Endodermal cell (in vitro differentiated cells): Measurements from ENCODE around the gene MKRN2OS. TPM values are rescaled to one million over a fixed set of nuclear protein-coding genes. Genes with fewer than 3 reads are reported as not detected.

Source experiments
- DNase-seq: peaks from one replicate; pipeline ENCODE4 v3.0.0-alpha.2; 2017
- H3K27ac ChIP-seq: 2 replicates; pipeline ENCODE4 v1.5.1; 2013; ENCODE audit warnings: mild to moderate bottlenecking, low read depth, low read length, moderate library complexity
- H3K27me3 ChIP-seq: 2 replicates; pipeline ENCODE4 v1.6.1; 2013; ENCODE audit warnings: mild to moderate bottlenecking, low read length, moderate library complexity; ENCODE audit not compliant: insufficient read depth, control insufficient read depth, poor library complexity, severe bottlenecking
- H3K36me3 ChIP-seq: 2 replicates; pipeline ENCODE4 v1.7.0; 2013; ENCODE audit warnings: mild to moderate bottlenecking, low read length, moderate library complexity; ENCODE audit not compliant: control insufficient read depth, insufficient read depth
- H3K4me1 ChIP-seq: one replicate; pipeline ENCODE4 v1.7.0; 2013; ENCODE audit warnings: low read length; ENCODE audit not compliant: control insufficient read depth, insufficient read depth
- H3K4me3 ChIP-seq: 2 replicates; pipeline ENCODE4 v1.5.1; 2013; ENCODE audit warnings: mild to moderate bottlenecking, low read length, moderate library complexity
- H3K9ac ChIP-seq: 2 replicates; pipeline ENCODE4 v1.6.1; 2013; ENCODE audit warnings: mild to moderate bottlenecking, low read length, moderate library complexity; ENCODE audit not compliant: poor library complexity, severe bottlenecking; ENCODE audit errors: extremely low read depth
- H3K9me3 ChIP-seq: 2 replicates; pipeline ENCODE4 v1.6.1; 2013; ENCODE audit warnings: mild to moderate bottlenecking, low read length, moderate library complexity; ENCODE audit not compliant: control insufficient read depth
- H3K27ac Mint-ChIP-seq: 2 replicates; pipeline ENCODE4 v1.8.0; 2020; ENCODE audit warnings: mixed read lengths
- H3K27me3 Mint-ChIP-seq: 2 replicates; pipeline ENCODE4 v1.8.0; 2021; ENCODE audit warnings: mild to moderate bottlenecking, mixed read lengths; ENCODE audit not compliant: insufficient read depth
- H3K36me3 Mint-ChIP-seq: 2 replicates; pipeline ENCODE4 v1.8.0; 2020; ENCODE audit warnings: low read depth, mixed read lengths
- H3K4me1 Mint-ChIP-seq: 2 replicates; pipeline ENCODE4 v1.8.0; 2020; ENCODE audit warnings: mixed read lengths
- H3K4me3 Mint-ChIP-seq: 2 replicates; pipeline ENCODE4 v1.8.0; 2020; ENCODE audit warnings: mild to moderate bottlenecking, moderate library complexity, mixed read lengths
- H3K9me3 Mint-ChIP-seq: 2 replicates; pipeline ENCODE4 v1.8.0; 2020; ENCODE audit warnings: mild to moderate bottlenecking, mixed read lengths
- whole genome bisulfite sequencing, 2 experiments: methylation state at CpG; one replicate each; pipeline versions ENCODE4 v1.1.5 to v1.1.7; 2013; ENCODE audit warnings: missing lambda C conversion rate in 2 of 2, mixed read lengths in 1 of 2; ENCODE audit not compliant: insufficient coverage in 1 of 2, insufficient read length in 1 of 2; 5-methylcytosine and 5-hydroxymethylcytosine counted together
- total RNA-seq, 2 donors: library from RNA; stranded (reverse); fragmentation: NEBNext Ultra II Directional in 1 of 2; extraction: Animal tissue kit (Norgen Biotek cat#: 25700) in 1 of 2; gene quantifications; 2 replicates in 1 of 2; 3 replicates in 1 of 2; pipeline ENCODE4 v1.2.1, GENCODE V29; 2021
- TF ChIP-seq, protein P1 (sequence below): fragments of 200-600 bp; sonication (generic); conservative IDR thresholded peaks from 2 replicates; pipeline ENCODE4 v1.5.0; 2021; ENCODE audit warnings: antibody characterized with exemption, mild to moderate bottlenecking

Gene MKRN2OS
- total RNA-seq, 2 donors from 2014 or later, result 0.84 TPM; not detected in 1

DNA sequence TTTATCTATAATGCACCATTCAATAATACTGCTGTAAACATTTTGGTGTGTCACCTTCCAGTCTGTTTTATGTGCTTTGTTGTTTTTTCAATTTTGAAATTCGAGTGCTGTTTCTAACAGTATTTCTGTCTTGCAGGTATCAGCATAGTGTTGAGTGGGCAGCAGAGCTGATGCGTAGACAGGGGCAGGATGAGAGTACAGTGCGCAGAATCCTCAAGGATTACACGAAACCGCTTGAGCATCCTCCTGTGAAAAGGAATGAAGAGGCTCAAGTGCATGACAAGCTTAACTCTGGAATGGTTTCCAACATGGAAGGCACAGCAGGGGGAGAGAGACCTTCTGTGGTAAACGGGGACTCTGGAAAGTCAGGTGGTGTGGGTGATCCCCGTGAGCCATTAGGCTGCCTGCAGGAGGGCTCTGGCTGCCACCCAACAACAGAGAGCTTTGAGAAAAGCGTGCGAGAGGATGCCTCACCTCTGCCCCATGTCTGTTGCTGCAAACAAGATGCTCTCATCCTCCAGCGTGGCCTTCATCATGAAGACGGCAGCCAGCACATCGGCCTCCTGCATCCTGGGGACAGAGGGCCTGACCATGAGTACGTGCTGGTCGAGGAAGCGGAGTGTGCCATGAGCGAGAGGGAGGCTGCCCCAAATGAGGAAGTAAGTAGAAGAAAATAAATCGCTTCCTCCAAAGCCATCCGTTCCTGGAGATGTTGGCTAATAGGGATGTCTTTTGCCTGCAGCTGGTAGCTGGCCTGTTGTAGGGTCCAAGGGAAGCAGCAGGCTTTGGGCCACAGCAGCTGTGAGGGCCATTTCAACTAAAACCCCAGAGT lies 42.0 kb downstream of the MKRN2OS start:
- no peak for DNase-seq
- H3K27ac Mint-ChIP-seq, result no peak overlapping the region
- Histone ChIP-seq H3K9me3 (no peaks in the 10 kb centered on the region), H3K27ac (no peak overlapping the region), H3K4me1 (peaks cover 4% of the 10 kb centered on the region), H3K27me3 (no peaks in the 10 kb centered on the region), H3K9ac (no peak overlapping the region), H3K4me3 (no peak overlapping the region), H3K36me3 (peaks cover 34% of the 10 kb centered on the region)
- H3K4me3 Mint-ChIP-seq, result no peak overlapping the region
- TF ChIP-seq, protein P1, sequence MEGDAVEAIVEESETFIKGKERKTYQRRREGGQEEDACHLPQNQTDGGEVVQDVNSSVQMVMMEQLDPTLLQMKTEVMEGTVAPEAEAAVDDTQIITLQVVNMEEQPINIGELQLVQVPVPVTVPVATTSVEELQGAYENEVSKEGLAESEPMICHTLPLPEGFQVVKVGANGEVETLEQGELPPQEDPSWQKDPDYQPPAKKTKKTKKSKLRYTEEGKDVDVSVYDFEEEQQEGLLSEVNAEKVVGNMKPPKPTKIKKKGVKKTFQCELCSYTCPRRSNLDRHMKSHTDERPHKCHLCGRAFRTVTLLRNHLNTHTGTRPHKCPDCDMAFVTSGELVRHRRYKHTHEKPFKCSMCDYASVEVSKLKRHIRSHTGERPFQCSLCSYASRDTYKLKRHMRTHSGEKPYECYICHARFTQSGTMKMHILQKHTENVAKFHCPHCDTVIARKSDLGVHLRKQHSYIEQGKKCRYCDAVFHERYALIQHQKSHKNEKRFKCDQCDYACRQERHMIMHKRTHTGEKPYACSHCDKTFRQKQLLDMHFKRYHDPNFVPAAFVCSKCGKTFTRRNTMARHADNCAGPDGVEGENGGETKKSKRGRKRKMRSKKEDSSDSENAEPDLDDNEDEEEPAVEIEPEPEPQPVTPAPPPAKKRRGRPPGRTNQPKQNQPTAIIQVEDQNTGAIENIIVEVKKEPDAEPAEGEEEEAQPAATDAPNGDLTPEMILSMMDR, result no peak
- no peaks in the 10 kb centered on the region for H3K9me3 Mint-ChIP-seq
- no peaks in the 10 kb centered on the region for H3K27me3 Mint-ChIP-seq
- peaks cover 51% of the 10 kb centered on the region for H3K36me3 Mint-ChIP-seq
- WGBS, 2 experiments, result 94 to 98% methylated on average over 18 of the region's 18 CpGs
- peaks cover 6% of the 10 kb centered on the region for H3K4me1 Mint-ChIP-seq

DNA sequence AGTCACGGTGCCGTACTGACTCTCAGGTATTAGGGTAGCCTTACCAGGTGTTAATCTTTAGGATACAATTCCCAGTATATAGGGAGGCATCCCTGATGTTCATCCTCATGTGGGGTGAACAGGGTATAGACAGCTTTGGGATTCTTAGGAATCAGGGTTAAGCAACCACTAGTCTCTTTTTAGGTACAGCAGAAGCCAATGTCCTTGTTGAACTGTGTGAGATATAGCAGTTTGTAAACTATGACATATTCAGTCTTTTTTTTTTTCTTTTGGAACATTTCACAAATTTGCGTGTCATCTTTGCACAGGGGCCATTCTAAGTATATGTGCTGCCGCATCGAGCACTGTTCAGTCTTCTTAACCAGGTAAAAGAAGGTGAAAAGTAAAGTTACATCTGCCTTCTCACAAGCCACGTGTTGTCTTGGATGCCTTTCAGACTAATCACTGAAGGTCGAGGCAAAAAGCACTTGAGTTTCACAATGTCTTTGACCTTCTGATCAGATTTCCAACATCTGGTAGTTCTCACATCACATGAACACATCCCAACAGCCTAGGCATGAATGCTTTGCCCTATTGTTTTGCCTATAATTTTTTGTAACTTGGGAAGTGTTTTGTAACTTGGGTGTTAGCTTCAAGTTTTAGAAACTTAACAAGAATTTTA lies 43.8 kb downstream of the MKRN2OS start:
- H3K27me3 ChIP-seq, result no peaks in the 10 kb centered on the region
- no peak overlapping the region for H3K4me3 ChIP-seq
- no peaks in the 10 kb centered on the region for H3K9me3 ChIP-seq
- Mint-ChIP-seq H3K4me1 (no peaks in the 10 kb centered on the region), H3K4me3 (no peak overlapping the region), H3K27ac (no peak overlapping the region), H3K27me3 (no peaks in the 10 kb centered on the region), H3K36me3 (peaks cover 60% of the 10 kb centered on the region), H3K9me3 (no peaks in the 10 kb centered on the region)
- TF ChIP-seq, protein P1, result no peak
- H3K27ac ChIP-seq, result no peak overlapping the region
- no peaks in the 10 kb centered on the region for H3K4me1 ChIP-seq
- DNase-seq, result no peak
- peaks cover 39% of the 10 kb centered on the region for H3K36me3 ChIP-seq
- no peak overlapping the region for H3K9ac ChIP-seq
- whole genome bisulfite sequencing, 2 experiments, result 92 to 93% methylated on average over 4 to 7 of the region's 7 CpGs

DNA sequence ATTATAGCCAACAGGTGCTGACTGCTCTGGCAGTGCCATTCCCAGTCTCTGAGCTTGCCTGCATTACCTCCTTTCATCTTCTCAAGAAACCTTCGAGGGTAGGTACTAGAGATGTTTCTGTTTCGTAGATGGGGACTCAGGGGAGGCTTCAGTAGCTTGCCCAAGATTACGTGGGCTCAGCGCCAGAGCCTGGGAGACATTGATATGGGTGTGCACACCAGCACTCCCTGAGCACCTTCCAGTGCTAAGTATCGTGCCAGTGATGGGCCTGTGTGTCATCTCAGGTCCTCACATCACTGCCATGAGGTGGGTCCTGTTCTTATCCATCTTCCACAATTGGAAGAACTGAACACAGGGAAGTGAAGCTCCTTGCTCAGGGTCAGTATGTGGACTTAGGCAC lies 45.8 kb downstream of the MKRN2OS start:
- DNase-seq, result no peak
- H3K9ac ChIP-seq, result no peak overlapping the region
- no peaks in the 10 kb centered on the region for H3K9me3 Mint-ChIP-seq
- H3K4me1 ChIP-seq, result no peaks in the 10 kb centered on the region
- H3K4me1 Mint-ChIP-seq, result no peaks in the 10 kb centered on the region
- H3K27me3 Mint-ChIP-seq, result no peaks in the 10 kb centered on the region
- H3K27me3 ChIP-seq, result no peaks in the 10 kb centered on the region
- H3K36me3 Mint-ChIP-seq, result peaks cover 52% of the 10 kb centered on the region
- H3K27ac Mint-ChIP-seq, result no peak overlapping the region
- TF ChIP-seq, protein P1, result no peak
- no peak overlapping the region for H3K27ac ChIP-seq
- WGBS, 2 experiments, result 90 to 100% methylated on average over 4 to 5 of the region's 5 CpGs
- H3K4me3 ChIP-seq, result no peak overlapping the region
- no peak overlapping the region for H3K4me3 Mint-ChIP-seq
- H3K36me3 ChIP-seq, result peaks cover 47% of the 10 kb centered on the region
- no peaks in the 10 kb centered on the region for H3K9me3 ChIP-seq
